ENCODE measurements around the gene ASTL.

ASTL gene

DNA sequence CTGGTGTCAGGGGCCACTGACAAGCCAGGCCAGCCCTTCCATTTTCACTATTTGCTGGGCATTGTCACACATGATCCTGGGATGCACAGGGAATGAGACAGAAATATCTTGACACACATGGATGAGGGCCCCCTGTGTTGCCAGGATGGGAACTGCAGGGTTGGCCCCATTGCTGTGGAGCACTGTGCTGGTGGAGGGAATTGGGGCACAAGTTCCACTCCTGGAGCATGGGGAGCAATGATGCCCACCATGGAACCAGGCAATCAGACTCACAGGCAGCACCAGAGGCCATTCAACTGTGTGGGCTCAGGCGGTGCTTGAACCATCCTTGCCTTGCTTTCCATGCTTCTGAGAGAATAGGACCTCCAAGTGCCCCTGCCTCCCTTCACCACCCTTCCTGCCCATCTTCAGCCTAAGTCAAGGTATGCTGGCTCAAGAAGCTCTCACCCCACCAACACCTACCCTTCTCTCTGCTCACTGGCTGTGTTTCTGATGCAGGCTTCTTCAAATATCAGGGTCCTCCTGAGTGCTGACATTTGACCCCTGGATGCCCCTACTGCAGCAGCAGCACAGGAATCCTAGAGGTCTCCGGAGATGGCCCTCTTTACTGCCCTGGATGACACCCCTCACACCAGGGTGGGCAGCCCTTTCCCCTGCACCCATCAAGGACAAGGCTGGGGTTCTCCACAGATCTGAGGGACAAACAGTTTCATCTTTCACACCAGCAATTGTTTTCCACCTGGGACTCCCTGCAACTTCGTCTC is 33.0 kb downstream of the ASTL start:
- H3K4me3 ChIP-seq (replicated peaks in 1 of 2; ENCODE audit: low read depth in 2 of 2, low read length in 2 of 2) = no peak overlapping the region
- DNase-seq (ENCODE audit: low read depth in 2 of 2) = no peak
- TF ChIP-seq, protein P1, sequence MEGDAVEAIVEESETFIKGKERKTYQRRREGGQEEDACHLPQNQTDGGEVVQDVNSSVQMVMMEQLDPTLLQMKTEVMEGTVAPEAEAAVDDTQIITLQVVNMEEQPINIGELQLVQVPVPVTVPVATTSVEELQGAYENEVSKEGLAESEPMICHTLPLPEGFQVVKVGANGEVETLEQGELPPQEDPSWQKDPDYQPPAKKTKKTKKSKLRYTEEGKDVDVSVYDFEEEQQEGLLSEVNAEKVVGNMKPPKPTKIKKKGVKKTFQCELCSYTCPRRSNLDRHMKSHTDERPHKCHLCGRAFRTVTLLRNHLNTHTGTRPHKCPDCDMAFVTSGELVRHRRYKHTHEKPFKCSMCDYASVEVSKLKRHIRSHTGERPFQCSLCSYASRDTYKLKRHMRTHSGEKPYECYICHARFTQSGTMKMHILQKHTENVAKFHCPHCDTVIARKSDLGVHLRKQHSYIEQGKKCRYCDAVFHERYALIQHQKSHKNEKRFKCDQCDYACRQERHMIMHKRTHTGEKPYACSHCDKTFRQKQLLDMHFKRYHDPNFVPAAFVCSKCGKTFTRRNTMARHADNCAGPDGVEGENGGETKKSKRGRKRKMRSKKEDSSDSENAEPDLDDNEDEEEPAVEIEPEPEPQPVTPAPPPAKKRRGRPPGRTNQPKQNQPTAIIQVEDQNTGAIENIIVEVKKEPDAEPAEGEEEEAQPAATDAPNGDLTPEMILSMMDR (IDR thresholded peaks at IDR 0.05; ENCODE audit: low read depth, low read length) = no peak

- DNase-seq (ENCODE audit: low read depth in 2 of 2) = no peak
- H3K4me3 ChIP-seq (replicated peaks in 1 of 2; ENCODE audit: low read depth in 2 of 2, low read length in 2 of 2) = no peak overlapping the region
Observed at GRCh38 chr2:96104487-96104861, 33.8 kb downstream of the ASTL start.

DNA sequence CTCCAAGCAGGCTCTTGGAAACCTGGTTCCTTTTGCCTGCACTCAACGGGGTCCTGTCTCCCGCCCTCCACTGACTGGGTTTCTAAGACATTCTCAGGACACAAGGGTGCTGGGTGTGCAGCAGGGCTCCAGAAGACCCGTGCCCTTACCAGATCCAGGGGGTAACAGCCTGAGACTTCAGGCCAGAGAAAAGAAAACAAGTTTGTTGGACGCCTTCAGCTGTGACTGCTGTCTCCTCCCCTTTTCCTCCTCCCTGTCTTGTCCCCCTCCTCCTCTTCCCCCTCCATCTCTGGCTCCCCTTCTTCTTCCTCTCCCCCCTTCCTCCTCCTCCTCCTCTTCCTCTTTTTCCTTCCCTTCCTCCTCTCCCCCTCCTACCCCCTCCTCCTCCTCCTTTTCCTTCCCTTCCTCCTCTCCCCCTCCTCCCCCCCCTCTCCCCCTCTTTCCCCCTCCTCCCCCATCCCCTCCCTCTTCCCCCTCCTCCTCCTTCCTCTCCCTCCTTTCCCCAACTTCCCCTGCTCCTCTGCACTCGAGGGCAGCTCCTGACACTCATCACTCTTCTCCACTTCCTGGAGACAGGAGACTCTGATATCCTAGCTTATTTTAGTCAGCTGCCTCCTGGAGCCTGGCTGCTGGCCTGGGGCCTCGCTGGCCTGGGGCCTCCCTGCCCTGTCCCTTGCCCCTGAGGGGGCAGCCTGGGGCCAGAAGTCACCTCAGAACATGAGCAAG is 34.4 kb downstream of the ASTL start:
- TF ChIP-seq, protein P1 (IDR thresholded peaks at IDR 0.05; ENCODE audit: low read depth, low read length) = no peak
- no peak for DNase-seq (ENCODE audit: low read depth in 2 of 2)

More at GRCh38 chr2:96104487-96104861, 33.8 kb downstream of the ASTL start:
- TF ChIP-seq, protein P1 (IDR thresholded peaks at IDR 0.05; ENCODE audit: low read depth, low read length) = no peak

DNA sequence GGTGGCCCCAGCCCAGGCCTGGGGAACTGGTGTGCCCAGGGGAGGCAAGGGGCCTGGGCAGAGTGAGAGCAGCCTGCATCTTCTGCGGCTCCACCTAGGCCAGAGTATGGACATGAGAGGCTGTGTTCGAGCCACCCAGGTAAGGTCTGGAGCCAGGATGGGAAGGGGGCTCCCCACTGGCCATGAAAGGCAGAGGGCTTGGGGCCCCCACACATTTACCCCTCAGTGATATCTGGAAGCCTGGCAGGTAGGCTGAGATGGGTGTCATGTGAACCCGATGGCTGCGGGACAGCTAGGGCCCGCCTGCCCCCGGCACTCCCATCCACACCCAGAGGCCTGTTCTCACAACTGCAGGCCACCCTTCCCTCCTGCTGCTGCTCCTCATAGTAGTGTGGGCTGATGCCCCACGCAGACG is 35.1 kb downstream of the ASTL start:
- TF ChIP-seq, protein P1 (IDR thresholded peaks at IDR 0.05; ENCODE audit: low read depth, low read length) = no peak
- H3K4me3 ChIP-seq (replicated peaks in 1 of 2; ENCODE audit: low read depth in 2 of 2, low read length in 2 of 2) = no peak overlapping the region
- no peak for DNase-seq (ENCODE audit: low read depth in 2 of 2)

More for the DNA sequence above, 34.4 kb downstream of the ASTL start:
- H3K4me3 ChIP-seq (replicated peaks in 1 of 2; ENCODE audit: low read depth in 2 of 2, low read length in 2 of 2) = no peak overlapping the region

- DNase-seq (ENCODE audit: low read depth in 2 of 2) = no peak
- H3K4me3 ChIP-seq (replicated peaks in 1 of 2; ENCODE audit: low read depth in 2 of 2, low read length in 2 of 2) = no peak overlapping the region
- TF ChIP-seq, protein P1 (IDR thresholded peaks at IDR 0.05; ENCODE audit: low read depth, low read length) = no peak
Observed at GRCh38 chr2:96102596-96103186, 35.6 kb downstream of the ASTL start.

GRCh38 chr2:96100893-96101304 is 37.4 kb downstream of the ASTL start:
- no peak overlapping the region for H3K4me3 ChIP-seq (replicated peaks in 1 of 2; ENCODE audit: low read depth in 2 of 2, low read length in 2 of 2)
- no peak for DNase-seq (ENCODE audit: low read depth in 2 of 2)
- TF ChIP-seq, protein P1 (IDR thresholded peaks at IDR 0.05; ENCODE audit: low read depth, low read length) = no peak

Data from cardiac fibroblast (primary cell).